Neutrophil (primary cell): ENCODE measurements around the gene BCL7A.

Source experiments
- H3K27ac ChIP-seq: fragments of 200-600 bp; sonication (generic); 2 replicates; pipeline ENCODE4 v1.5.1; 2016; ENCODE audit warnings: mild to moderate bottlenecking, moderate library complexity
- H3K27me3 ChIP-seq: fragments of 200-600 bp; sonication (generic); 2 replicates; pipeline ENCODE4 v1.6.0; 2016; ENCODE audit warnings: mild to moderate bottlenecking
- H3K36me3 ChIP-seq: fragments of 200-600 bp; sonication (generic); 2 replicates; pipeline ENCODE4 v1.5.1; 2017
- H3K4me1 ChIP-seq, 2 experiments: fragments of 200-600 bp in 1 of 2; sonication (generic) in 1 of 2; 1 replicate in 1 of 2; 2 replicates in 1 of 2; pipeline versions ENCODE4 v1.5.1 to v1.6.1; 2013 to 2016; ENCODE audit warnings: low read depth in 1 of 2, low read length in 1 of 2, mild to moderate bottlenecking in 1 of 2, moderate library complexity in 1 of 2; ENCODE audit not compliant: control insufficient read depth in 1 of 2, insufficient read depth in 1 of 2
- H3K4me3 ChIP-seq, 2 experiments: fragments of 200-600 bp in 1 of 2; sonication (generic) in 1 of 2; 1 replicate in 1 of 2; 2 replicates in 1 of 2; pipeline ENCODE4 v1.5.1; 2013 to 2016; ENCODE audit warnings: low read depth in 1 of 2, low read length in 1 of 2, mild to moderate bottlenecking in 1 of 2, moderate library complexity in 1 of 2
- H3K9me3 ChIP-seq: fragments of 200-600 bp; sonication (generic); 2 replicates; pipeline ENCODE4 v1.5.1; 2016
- CTCF ChIP-seq: fragments of 200-600 bp; sonication (generic); IDR thresholded peaks from 2 replicates; pipeline ENCODE4 v1.5.1; 2016; ENCODE audit warnings: antibody characterized with exemption

Gene BCL7A

DNA sequence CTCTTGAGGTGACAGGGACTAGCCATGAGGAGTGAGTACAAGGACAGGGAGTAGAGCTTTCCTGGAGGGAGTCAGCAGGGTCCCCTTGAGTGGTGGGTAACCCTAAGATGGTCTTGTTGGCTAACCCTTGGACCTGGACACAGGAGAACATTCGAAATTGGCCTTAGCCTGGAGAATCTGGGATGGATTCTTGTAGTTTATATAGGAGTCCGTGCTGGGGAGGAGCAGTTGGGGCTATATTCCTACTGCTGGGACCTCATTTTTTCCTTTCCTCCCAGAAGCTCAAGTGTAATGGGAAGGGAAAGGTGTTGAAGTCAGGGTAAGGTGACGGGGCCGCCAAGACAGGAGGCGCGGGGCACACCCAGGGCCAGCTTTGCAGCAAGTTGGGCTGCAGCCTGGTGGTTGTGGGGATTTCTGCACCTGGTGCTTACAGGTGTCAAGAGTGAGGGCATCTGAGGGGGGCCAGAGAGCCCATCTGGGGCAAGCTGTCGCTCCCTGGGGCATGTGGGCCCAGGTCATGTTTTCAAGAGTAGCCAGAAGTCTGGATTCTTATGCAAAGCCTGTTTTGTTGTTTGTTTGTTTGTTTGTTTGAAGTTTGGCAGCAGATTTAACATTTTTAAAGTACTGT is 5.1 kb downstream of the BCL7A start:
- peaks cover 30% of the 10 kb centered on the region for H3K27me3 ChIP-seq
- no peak overlapping the region for H3K4me3 ChIP-seq
- H3K36me3 ChIP-seq: no peaks in the 10 kb centered on the region
- no peak for TF ChIP-seq CTCF
- no peak overlapping the region for H3K27ac ChIP-seq
- peaks cover 11% of the 10 kb centered on the region in 2 experiments for H3K4me1 ChIP-seq
- no peaks in the 10 kb centered on the region for H3K9me3 ChIP-seq

DNA sequence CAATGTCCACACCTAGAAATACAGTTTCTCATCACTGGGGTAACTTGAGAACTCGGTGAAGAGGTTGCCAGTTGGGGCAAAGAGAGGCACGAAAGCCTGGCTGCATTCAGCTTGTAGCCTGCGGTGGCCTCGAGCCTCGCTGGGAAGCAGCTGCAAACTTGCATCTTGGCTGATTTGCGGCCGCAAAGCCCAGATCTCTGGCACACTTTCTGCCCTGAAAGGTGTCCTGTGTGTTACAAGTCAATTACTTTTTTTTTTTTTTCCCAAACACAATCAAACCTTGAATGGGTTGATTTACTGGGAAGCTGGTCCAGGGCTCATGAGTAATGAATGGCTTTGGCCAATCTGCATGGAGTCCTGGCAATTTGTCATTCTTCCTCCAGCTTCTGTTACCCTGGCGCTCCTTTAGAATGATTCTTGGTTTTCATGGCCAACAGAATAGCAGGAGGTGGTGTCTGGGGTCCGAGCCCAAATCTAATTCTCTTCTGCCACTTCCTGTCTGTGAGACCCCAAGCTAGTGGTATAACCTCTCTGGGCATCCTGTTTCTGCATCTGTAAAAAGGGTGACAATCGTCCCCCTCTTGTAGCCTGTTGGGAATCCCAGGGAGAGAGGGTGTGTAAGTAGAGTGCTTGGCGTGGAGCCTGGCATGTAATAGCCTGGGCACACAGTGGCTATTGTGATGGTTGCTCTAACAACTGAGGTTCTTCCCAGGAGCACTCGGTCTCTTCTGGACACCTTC is 6.7 kb downstream of the BCL7A start:
- no peak overlapping the region for H3K27ac ChIP-seq
- no peaks in the 10 kb centered on the region for H3K9me3 ChIP-seq
- H3K36me3 ChIP-seq: no peaks in the 10 kb centered on the region
- no peak for TF ChIP-seq CTCF
- peaks cover 17% of the 10 kb centered on the region for H3K27me3 ChIP-seq
- no peak overlapping the region for H3K4me3 ChIP-seq
- peaks cover 3 to 4% of the 10 kb centered on the region in 2 experiments for H3K4me1 ChIP-seq

- no peaks in the 10 kb centered on the region for H3K9me3 ChIP-seq
- H3K4me3 ChIP-seq: no peak overlapping the region
- TF ChIP-seq CTCF: no peak
- no peaks in the 10 kb centered on the region for H3K36me3 ChIP-seq
- no peak overlapping the region for H3K27ac ChIP-seq
- H3K27me3 ChIP-seq: peaks cover 10% of the 10 kb centered on the region
- no peaks in the 10 kb centered on the region for H3K4me1 ChIP-seq
Measured at GRCh38 chr12:122028905-122029560, 7.3 kb downstream of the BCL7A start.

DNA sequence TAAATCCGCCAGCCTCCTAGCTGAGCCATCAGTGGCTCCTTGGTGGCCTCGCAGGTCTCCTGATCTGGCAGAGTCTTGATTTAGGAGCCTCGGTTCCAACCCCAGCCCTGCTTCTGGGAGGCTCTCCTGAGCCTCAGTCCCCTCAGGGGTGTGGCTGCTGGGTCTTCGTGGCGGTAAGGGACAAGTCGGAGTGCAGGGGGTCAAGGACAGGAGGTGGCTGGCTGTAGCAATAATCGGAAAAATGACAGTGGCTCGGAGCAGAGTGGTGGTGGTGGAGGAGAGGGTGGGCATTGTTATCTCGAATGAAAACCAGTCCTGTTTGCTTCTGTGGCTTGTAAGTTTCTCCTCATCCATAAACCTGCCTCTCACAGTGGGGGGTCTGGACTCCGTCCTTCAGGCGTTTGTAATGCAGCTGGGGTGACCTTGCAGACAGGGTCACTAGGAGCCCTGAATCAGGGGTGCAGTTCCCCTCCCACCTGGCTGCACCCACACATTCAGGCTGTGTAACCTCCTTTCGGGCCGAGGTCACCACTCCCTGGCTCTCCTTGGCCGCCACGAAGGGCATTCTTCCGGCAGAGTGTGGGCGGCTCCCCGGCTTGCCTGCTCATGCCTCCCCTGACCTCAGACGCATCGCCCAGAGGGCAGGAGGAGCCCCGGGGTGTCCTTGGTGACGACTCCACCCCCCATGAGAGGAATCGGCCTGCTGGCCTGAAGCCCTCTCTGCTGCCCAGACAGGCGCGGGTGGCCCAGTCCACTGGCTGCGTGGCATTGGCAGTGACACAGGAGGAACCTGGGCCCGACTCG is 8.1 kb downstream of the BCL7A start:
- no peak for TF ChIP-seq CTCF
- H3K4me1 ChIP-seq: no peaks in the 10 kb centered on the region
- no peaks in the 10 kb centered on the region for H3K9me3 ChIP-seq
- H3K27ac ChIP-seq: no peak overlapping the region
- H3K27me3 ChIP-seq: peaks cover 2% of the 10 kb centered on the region
- H3K4me3 ChIP-seq: no peak overlapping the region
- no peaks in the 10 kb centered on the region for H3K36me3 ChIP-seq

DNA sequence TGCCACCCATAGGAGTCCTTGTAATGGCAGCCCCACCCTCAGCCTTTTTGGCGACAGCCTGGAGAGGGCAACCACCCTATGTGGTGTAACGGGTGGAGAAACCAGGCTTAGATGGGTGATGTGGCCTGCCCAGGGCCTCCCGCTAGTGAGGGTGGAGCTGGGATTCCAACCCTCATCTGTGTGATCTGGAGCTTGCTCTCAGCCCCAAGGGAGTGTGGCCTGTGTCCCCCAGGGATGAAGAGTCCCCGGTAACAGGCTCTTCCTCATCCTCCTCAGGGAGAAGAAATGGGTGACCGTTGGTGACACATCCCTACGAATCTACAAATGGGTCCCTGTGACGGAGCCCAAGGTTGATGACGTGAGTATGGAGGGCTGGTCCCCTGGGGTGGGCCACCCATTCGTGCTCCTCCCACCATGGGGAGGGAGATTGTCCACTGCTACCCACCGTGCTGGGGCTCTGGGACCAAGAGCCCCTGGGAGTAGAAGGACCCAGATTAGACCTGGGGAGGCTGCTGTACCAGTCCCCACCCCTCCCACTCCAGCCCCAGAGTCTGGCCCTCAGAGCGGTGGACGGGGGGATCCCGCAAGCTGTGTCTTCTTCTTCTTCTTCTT is 8.8 kb downstream of the BCL7A start:
- Histone ChIP-seq H3K27ac (no peak overlapping the region), H3K27me3 (no peaks in the 10 kb centered on the region), H3K4me3 (no peak overlapping the region), H3K36me3 (no peaks in the 10 kb centered on the region), H3K4me1 (no peaks in the 10 kb centered on the region), H3K9me3 (no peaks in the 10 kb centered on the region)
- TF ChIP-seq CTCF: no peak
